GM12878 (cell line): ENCODE measurements around the gene PLEKHA7. TPM values are rescaled to one million over a fixed set of nuclear protein-coding genes. Genes with fewer than 3 reads are reported as not detected.

Experiments used
- ATAC-seq: fragments of 200-7000 bp; cut with Tn5 transposase; 3 replicates; pipeline ENCODE4 v1.9.1; 2020; ENCODE audit warnings: mild to moderate bottlenecking, moderate library complexity
- BruUV-seq: library from RNA; stranded (reverse); fragments of 400-500 nt; replicated peaks from 2 replicates; lab custom pipeline; 2021; lab: Mats Ljungman, UMichigan
- CTCF ChIA-PET: fragments of 300-600 bp; sonication (Branson Sonifier 250); formaldehyde crosslinking; extraction: SDS; loops from one replicate; lab custom pipeline; 2021; ENCODE audit warnings: inconsistent platforms; lab: Yijun Ruan, JAX
- POLR2A ChIA-PET: fragments of 350-600 bp; formaldehyde crosslinking; extraction: SDS; loops from one replicate; lab custom pipeline; 2021; ENCODE audit warnings: inconsistent platforms; lab: Charles Lee
- RAD21 ChIA-PET: fragments of 300-600 bp; sonication (Branson Sonifier 250); formaldehyde crosslinking; loops from one replicate; lab custom pipeline; 2023; ENCODE audit warnings: antibody characterized with exemption; ENCODE audit not compliant: unreplicated experiment; lab: Charles Lee
- SMC1A ChIA-PET: fragments of 300-600 bp; sonication (Branson Sonifier 250); formaldehyde crosslinking; loops from one replicate; lab custom pipeline; 2023; ENCODE audit not compliant: unreplicated experiment, uncharacterized antibody; lab: Charles Lee
- DNase-seq: peaks from one replicate; pipeline ENCODE4 v3.0.0-alpha.2; 2011; ENCODE audit warnings: low read depth, low spot score
- FAIRE-seq: peaks from 3 replicates; lab custom pipeline; 2011; peaks lifted over from hg19 to GRCh38; lab: Jason Lieb, UNC
- H2AFZ ChIP-seq: 2 replicates; pipeline ENCODE4 v1.6.0; 2011; ENCODE audit warnings: low read depth, low read length, control low read depth; ENCODE audit not compliant: control insufficient read depth
- H3K27ac ChIP-seq: 2 replicates; pipeline ENCODE4 v1.5.1; 2011; ENCODE audit warnings: control low read depth; ENCODE audit not compliant: control insufficient read depth, insufficient read depth
- H3K27me3 ChIP-seq, 2 experiments: replicated peaks in 1 of 2; 2 replicates each; pipeline versions ENCODE4 v1.6.0 to v1.6.1; 2011; ENCODE audit warnings: low read length in 1 of 2; ENCODE audit not compliant: control insufficient read depth in 2 of 2, insufficient read depth in 2 of 2
- H3K36me3 ChIP-seq, 2 experiments: 2 replicates each; pipeline ENCODE4 v1.5.1; 2011; ENCODE audit warnings: low read length in 1 of 2; ENCODE audit not compliant: control insufficient read depth in 2 of 2, insufficient read depth in 2 of 2
- H3K4me1 ChIP-seq: 2 replicates; pipeline ENCODE4 v1.6.1; 2011; ENCODE audit warnings: mild to moderate bottlenecking, low read length, moderate library complexity, mixed read lengths; ENCODE audit not compliant: control insufficient read depth, insufficient read depth
- H3K4me2 ChIP-seq: 2 replicates; pipeline ENCODE4 v1.6.0; 2011; ENCODE audit warnings: control low read depth; ENCODE audit not compliant: control insufficient read depth, insufficient read depth
- H3K4me3 ChIP-seq: fragments of 200-600 bp; sonication (generic); 2 replicates; pipeline ENCODE4 v1.5.1; 2016
- H3K79me2 ChIP-seq: 2 replicates; pipeline ENCODE4 v1.6.0; 2011; ENCODE audit warnings: low read length; ENCODE audit not compliant: control insufficient read depth, insufficient read depth
- H3K9ac ChIP-seq: 2 replicates; pipeline ENCODE4 v1.8.0; 2011; ENCODE audit warnings: low read length, control low read depth, mixed read lengths; ENCODE audit not compliant: control insufficient read depth, insufficient read depth
- H3K9me3 ChIP-seq: replicated peaks from 3 replicates; pipeline ENCODE4 v1.5.1; 2011; ENCODE audit warnings: mild to moderate bottlenecking, low read length; ENCODE audit not compliant: control insufficient read depth, insufficient read depth
- H4K20me1 ChIP-seq: 2 replicates; pipeline ENCODE4 v1.6.0; 2011; ENCODE audit not compliant: control insufficient read depth, insufficient read depth
- CEBPB ChIP-seq, 2 experiments: fragments of 150-350 bp in 1 of 2; IDR thresholded peaks; 2 replicates each; pipeline ENCODE4 v1.6.1; 2012 to 2014; ENCODE audit warnings: low read depth in 2 of 2, low read length in 2 of 2, borderline replicate concordance in 1 of 2, inconsistent platforms in 1 of 2
- JUNB ChIP-seq: IDR thresholded peaks from 2 replicates; pipeline ENCODE4 v1.6.1; 2016; ENCODE audit warnings: antibody characterized with exemption, mild to moderate bottlenecking
- NR2F1 ChIP-seq: fragments of 450-650 bp; conservative IDR thresholded peaks from 2 replicates; pipeline ENCODE4 v1.6.1; 2017; ENCODE audit warnings: mild to moderate bottlenecking
- WGBS: methylation state at CpG from one replicate; pipeline ENCODE4 v1.1.6; 2016; ENCODE audit warnings: low lambda C conversion rate; ENCODE audit not compliant: insufficient replicate concordance, insufficient coverage; ENCODE audit errors: missing lambda C conversion rate; 5-methylcytosine and 5-hydroxymethylcytosine counted together
- in situ Hi-C: fragments of 300-500 bp; cut with MboI; formaldehyde crosslinking; loops from 9 replicates; pipeline ENCODE4 v1.14.3; 2018; ENCODE audit warnings: mixed read lengths
- intact Hi-C: fragments of 100-400 bp; cut with micrococcal nuclease; formaldehyde crosslinking; loops from one replicate; pipeline ENCODE4 v1.14.2; 2022; ENCODE audit not compliant: unreplicated experiment
- polyA plus RNA-seq, 11 experiments: library from polyadenylated mRNA; depleted of rRNA in 4 of 11; unstranded in 6 of 11; stranded (reverse) in 5 of 11; fragments of >200 nt; fragmentation: Nextera tagmentation in 4 of 11; fragmentation: Illumina TruSeq in 1 of 11; extraction: Ambion mirVana in 4 of 11; extraction: Trizol in 1 of 11; gene quantifications; 1 replicate in 1 of 11; 2 replicates in 10 of 11; pipeline versions ENCODE4 v1.2.1 to v1.2.3, GENCODE V29; 2011 to 2016; ENCODE audit warnings: inconsistent platforms in 2 of 11, missing spikeins in 2 of 11, low read depth in 1 of 11
- total RNA-seq, 4 experiments: library from RNA; depleted of rRNA in 3 of 4; stranded (reverse); fragments of >200 nt in 3 of 4; fragmentation: Illumina TruSeq in 1 of 4; extraction: Trizol in 1 of 4; gene quantifications; 2 replicates each; pipeline versions ENCODE4 v1.2.1 to v1.2.3, GENCODE V29; 2013 to 2021
- TF ChIP-seq, protein P1 (sequence below): fragments of 450-650 bp; IDR thresholded peaks from 2 replicates; pipeline ENCODE4 v1.6.1; 2016; ENCODE audit warnings: mild to moderate bottlenecking, moderate library complexity, borderline replicate concordance

Gene PLEKHA7
- total and polyA plus RNA-seq, 10 of the 15 experiments (the other 5 are each of a cell fraction or from before 2014, with no cell fraction given), result 0.45 to 5.3 (median 2.1) TPM

DNA sequence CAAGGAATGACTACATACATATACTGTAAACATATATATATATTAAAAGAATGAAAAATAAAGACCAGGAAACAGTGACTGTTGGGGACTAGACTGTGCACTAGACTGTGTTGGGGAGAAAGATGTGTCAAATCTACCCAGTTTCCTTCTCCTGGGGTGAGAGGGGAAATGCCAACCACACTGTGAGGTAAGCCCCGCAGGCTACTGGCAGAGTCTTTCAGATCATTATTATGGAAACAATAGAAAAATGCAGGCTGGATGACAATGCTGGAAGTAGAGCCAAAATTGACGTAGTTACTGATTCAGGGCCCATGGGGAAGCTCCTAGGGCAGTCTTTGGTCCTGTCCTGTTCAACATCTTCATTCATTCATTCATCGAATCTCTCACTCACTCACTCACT lies 174.4 kb downstream of the PLEKHA7 start:
- POLR2A ChIA-PET, result no interaction called here
- no peaks in the 10 kb centered on the region for H3K79me2 ChIP-seq
- FAIRE-seq (no peak), DNase-seq (no peak)
- CTCF ChIA-PET, result interaction anchor here (1.6 kb wide), 1 partner anchor 19 kb away, joined by 4 read pairs; no protein-coding TSS in a partner anchor
- no peak overlapping the region for H3K4me2 ChIP-seq
- no peaks in the 10 kb centered on the region for H3K27me3 ChIP-seq
- H3K4me1 ChIP-seq, result no peaks in the 10 kb centered on the region
- H3K36me3 ChIP-seq, result no peaks in the 10 kb centered on the region
- H2AFZ ChIP-seq, result no peak overlapping the region
- no TSS peak for BruUV-seq
- TF ChIP-seq, protein P1, sequence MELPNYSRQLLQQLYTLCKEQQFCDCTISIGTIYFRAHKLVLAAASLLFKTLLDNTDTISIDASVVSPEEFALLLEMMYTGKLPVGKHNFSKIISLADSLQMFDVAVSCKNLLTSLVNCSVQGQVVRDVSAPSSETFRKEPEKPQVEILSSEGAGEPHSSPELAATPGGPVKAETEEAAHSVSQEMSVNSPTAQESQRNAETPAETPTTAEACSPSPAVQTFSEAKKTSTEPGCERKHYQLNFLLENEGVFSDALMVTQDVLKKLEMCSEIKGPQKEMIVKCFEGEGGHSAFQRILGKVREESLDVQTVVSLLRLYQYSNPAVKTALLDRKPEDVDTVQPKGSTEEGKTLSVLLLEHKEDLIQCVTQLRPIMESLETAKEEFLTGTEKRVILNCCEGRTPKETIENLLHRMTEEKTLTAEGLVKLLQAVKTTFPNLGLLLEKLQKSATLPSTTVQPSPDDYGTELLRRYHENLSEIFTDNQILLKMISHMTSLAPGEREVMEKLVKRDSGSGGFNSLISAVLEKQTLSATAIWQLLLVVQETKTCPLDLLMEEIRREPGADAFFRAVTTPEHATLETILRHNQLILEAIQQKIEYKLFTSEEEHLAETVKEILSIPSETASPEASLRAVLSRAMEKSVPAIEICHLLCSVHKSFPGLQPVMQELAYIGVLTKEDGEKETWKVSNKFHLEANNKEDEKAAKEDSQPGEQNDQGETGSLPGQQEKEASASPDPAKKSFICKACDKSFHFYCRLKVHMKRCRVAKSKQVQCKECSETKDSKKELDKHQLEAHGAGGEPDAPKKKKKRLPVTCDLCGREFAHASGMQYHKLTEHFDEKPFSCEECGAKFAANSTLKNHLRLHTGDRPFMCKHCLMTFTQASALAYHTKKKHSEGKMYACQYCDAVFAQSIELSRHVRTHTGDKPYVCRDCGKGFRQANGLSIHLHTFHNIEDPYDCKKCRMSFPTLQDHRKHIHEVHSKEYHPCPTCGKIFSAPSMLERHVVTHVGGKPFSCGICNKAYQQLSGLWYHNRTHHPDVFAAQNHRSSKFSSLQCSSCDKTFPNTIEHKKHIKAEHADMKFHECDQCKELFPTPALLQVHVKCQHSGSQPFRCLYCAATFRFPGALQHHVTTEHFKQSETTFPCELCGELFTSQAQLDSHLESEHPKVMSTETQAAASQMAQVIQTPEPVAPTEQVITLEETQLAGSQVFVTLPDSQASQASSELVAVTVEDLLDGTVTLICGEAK, result no peak
- TF ChIP-seq NR2F1, result no peak
- no peak for TF ChIP-seq JUNB
- no peak for TF ChIP-seq CEBPB (IDR thresholded peaks at IDR 0.05; ENCODE audit: borderline replicate concordance in 1 of 2, low read depth in 2 of 2, low read length in 2 of 2)
- TF ChIP-seq, all 136 proteins: peak for 0
- ChIA-PET RAD21 (no interaction called here), SMC1A (no interaction called here)
- Histone ChIP-seq H3K4me3 (no peak overlapping the region), H4K20me1 (no peaks in the 10 kb centered on the region), H3K9me3 (no peaks in the 10 kb centered on the region), H3K9ac (no peak overlapping the region), H3K27ac (no peak overlapping the region)
- no peak for ATAC-seq
- WGBS, result 63% methylated on average over 3 of the region's 3 CpGs
- in situ Hi-C loops, result no loop called here
- intact Hi-C loops, result no loop called here
